ENCODE results near the gene KLHL2. TPM values are rescaled to one million over a fixed set of nuclear protein-coding genes. Genes with fewer than 3 reads are reported as not detected.

Gene KLHL2
- total and polyA plus RNA-seq, 2 donors (not counting 3 experiments of a cell fraction or from before 2014, with no cell fraction given): 9.9 to 22.1 TPM

DNA sequence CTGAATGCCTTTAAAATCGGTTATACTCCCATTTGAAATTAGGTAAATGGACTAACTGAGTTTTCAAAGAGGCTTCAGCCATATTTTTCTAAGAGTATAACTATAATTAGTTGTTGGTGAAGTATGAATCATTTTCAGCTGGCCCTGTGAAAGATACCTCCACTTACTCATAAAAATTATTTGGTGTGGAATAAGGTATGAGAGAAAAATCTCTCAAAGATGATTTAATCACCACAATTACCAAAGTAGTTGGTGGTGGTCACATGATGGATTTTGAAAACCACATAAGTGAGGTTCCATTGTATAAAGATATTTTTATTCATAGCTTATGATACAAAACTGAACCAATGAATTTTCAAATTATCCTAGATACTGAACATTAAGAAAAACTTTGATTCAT, 9.0 kb upstream of the KLHL2 start:
- DNase-seq (ENCODE audit: low read depth, low spot score) (no peak), FAIRE-seq (no peak)
- Histone ChIP-seq H2AFZ (ENCODE audit: low read depth, low read length) (no peak overlapping the region), H3K4me3 (replicated peaks in 1 of 3; ENCODE audit: insufficient read depth in 1 of 3, low read depth in 1 of 3, low read length in 3 of 3) (no peak overlapping the region), H3K79me2 (ENCODE audit: control insufficient read depth, insufficient read depth, low read length) (no peaks in the 10 kb centered on the region), H3K4me1 (ENCODE audit: control insufficient read depth, extremely low read depth, insufficient read depth, low read length) (no peaks in the 10 kb centered on the region), H3K9ac (replicated peaks; ENCODE audit: extremely low read depth, insufficient read depth, low read length) (no peak overlapping the region), H3K27me3 (ENCODE audit: control insufficient read depth in 2 of 2, insufficient read depth in 2 of 2, low read length in 2 of 2) (no peaks in the 10 kb centered on the region), H4K20me1 (replicated peaks; ENCODE audit: control insufficient read depth, extremely low read depth, insufficient read depth, low read length) (no peaks in the 10 kb centered on the region), H3K27ac (ENCODE audit: insufficient read depth, low read depth, low read length) (no peak overlapping the region), H3K9me3 (replicated peaks; ENCODE audit: control insufficient read depth, insufficient read depth, low read length) (no peaks in the 10 kb centered on the region), H3K36me3 (ENCODE audit: control insufficient read depth in 2 of 2, extremely low read depth in 1 of 2, insufficient read depth in 2 of 2, low read length in 2 of 2) (no peaks in the 10 kb centered on the region), H3K9me1 (replicated peaks; ENCODE audit: control insufficient read depth, extremely low read depth, insufficient read depth, low read length) (no peaks in the 10 kb centered on the region), H3K4me2 (ENCODE audit: insufficient read depth, low read length) (no peak overlapping the region)
- ChIA-PET POLR2A (no interaction called here), CTCF (interaction anchor here (1.2 to 1.6 kb wide), 3 partner anchors 11 to 67 kb away, joined by 3 to 6 read pairs (median 5); no protein-coding TSS in a partner anchor)
- no TSS peak for BruUV-seq (replicated peaks)
- dilution Hi-C loops (cut with MboI; ENCODE audit: extremely low pct_ligation_motif_present, low sequenced_read_pairs): no loop called here
- intact Hi-C loops (cut with micrococcal nuclease): no loop called here
- TF ChIP-seq POLR2A (IDR thresholded peaks at IDR 0.05; ENCODE audit: low read depth, low read length): no peak
- no peak for TF ChIP-seq EZH2 (IDR thresholded peaks at IDR 0.05; ENCODE audit: borderline replicate concordance, low read depth, low read length, severe bottlenecking)
- no peak for TF ChIP-seq POLR2AphosphoS5 (IDR thresholded peaks at IDR 0.05; ENCODE audit: insufficient read depth, low read depth, low read length)
- TF ChIP-seq MYC (IDR thresholded peaks at IDR 0.05; ENCODE audit: low read depth, low read length): no peak
- TF ChIP-seq FOS (IDR thresholded peaks at IDR 0.05; ENCODE audit: borderline replicate concordance, insufficient read depth, low read length): no peak
- no peak for TF ChIP-seq GATA2 (IDR thresholded peaks at IDR 0.05; ENCODE audit: insufficient read depth, insufficient read length, low read depth, low read length)
- no peak for TF ChIP-seq JUN (IDR thresholded peaks at IDR 0.05; ENCODE audit: borderline replicate concordance, insufficient read depth, insufficient read length, low read depth)
- TF ChIP-seq, protein P1, sequence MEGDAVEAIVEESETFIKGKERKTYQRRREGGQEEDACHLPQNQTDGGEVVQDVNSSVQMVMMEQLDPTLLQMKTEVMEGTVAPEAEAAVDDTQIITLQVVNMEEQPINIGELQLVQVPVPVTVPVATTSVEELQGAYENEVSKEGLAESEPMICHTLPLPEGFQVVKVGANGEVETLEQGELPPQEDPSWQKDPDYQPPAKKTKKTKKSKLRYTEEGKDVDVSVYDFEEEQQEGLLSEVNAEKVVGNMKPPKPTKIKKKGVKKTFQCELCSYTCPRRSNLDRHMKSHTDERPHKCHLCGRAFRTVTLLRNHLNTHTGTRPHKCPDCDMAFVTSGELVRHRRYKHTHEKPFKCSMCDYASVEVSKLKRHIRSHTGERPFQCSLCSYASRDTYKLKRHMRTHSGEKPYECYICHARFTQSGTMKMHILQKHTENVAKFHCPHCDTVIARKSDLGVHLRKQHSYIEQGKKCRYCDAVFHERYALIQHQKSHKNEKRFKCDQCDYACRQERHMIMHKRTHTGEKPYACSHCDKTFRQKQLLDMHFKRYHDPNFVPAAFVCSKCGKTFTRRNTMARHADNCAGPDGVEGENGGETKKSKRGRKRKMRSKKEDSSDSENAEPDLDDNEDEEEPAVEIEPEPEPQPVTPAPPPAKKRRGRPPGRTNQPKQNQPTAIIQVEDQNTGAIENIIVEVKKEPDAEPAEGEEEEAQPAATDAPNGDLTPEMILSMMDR (IDR thresholded peaks at IDR 0.05; ENCODE audit: extremely low read depth in 1 of 2, insufficient read depth in 1 of 2, low read depth in 1 of 2, low read length in 2 of 2): no peak
- TF ChIP-seq, protein P2, sequence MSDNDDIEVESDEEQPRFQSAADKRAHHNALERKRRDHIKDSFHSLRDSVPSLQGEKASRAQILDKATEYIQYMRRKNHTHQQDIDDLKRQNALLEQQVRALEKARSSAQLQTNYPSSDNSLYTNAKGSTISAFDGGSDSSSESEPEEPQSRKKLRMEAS (IDR thresholded peaks at IDR 0.05; ENCODE audit: insufficient read depth, insufficient read length): no peak

All from endothelial cell of umbilical vein (primary cell).